PC-3 (cell line): ENCODE measurements around the gene CNIH2.

Experiments used
- EZH2 ChIP-seq: fragments of 300-600 bp; sonication (generic); IDR thresholded peaks from one replicate; pipeline ENCODE4 v1.6.1; 2017; ENCODE audit warnings: antibody characterized with exemption, mild to moderate bottlenecking, low read length; ENCODE audit not compliant: unreplicated experiment
- TF ChIP-seq, protein P1 (sequence below): fragments of 300-600 bp; sonication (generic); conservative IDR thresholded peaks from 2 replicates; pipeline ENCODE4 v1.5.1; 2017; ENCODE audit warnings: antibody characterized with exemption, low read depth, mild to moderate bottlenecking, low read length

DNA sequence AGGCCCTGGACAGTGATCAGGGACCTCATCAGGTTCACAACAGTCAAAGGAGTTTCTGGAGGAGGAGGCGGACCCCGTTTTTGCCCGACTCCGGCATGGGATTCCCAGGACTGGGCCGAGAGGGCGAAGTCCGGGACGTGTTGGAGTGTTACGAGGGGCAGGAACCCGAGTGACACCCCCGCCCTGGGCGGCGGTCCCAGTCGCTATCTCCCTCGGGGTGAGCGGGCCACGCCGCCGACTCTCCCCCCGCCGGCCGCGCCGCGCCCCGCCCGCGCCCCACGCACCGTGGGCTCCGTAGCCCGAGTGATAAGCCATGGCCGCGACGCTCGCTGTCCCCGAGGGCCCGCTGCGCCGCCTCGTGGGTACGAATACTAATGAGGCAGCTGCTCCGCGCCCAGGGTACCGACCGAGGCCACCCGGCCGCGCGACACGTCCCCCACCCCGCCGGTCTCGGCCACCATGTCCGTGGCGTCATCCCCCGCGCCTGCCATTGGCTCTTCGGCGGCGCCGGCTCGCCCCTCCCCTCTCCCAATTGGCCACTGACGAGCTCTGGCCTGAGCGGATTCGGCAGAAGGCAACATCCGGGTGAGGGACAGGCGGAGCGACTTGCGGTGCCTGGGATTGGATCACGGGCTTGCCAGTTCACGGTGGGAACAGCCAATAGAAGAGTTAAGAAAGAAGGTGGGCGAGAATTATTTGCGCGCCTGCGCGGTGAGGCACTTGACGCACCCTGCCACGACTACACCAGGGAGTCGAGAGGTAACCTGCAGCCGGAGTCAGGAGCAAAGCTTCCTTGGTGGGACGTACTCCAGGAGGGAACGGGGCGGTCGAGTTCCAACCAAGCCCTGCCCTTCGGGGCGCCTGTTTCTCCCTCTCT, 10.9 kb downstream of the CNIH2 start, which contains the start of gene YIF1A:
- TF ChIP-seq, protein P1, sequence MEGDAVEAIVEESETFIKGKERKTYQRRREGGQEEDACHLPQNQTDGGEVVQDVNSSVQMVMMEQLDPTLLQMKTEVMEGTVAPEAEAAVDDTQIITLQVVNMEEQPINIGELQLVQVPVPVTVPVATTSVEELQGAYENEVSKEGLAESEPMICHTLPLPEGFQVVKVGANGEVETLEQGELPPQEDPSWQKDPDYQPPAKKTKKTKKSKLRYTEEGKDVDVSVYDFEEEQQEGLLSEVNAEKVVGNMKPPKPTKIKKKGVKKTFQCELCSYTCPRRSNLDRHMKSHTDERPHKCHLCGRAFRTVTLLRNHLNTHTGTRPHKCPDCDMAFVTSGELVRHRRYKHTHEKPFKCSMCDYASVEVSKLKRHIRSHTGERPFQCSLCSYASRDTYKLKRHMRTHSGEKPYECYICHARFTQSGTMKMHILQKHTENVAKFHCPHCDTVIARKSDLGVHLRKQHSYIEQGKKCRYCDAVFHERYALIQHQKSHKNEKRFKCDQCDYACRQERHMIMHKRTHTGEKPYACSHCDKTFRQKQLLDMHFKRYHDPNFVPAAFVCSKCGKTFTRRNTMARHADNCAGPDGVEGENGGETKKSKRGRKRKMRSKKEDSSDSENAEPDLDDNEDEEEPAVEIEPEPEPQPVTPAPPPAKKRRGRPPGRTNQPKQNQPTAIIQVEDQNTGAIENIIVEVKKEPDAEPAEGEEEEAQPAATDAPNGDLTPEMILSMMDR: no peak
- TF ChIP-seq EZH2: no peak
